HG02938 (cell line): Measurements from ENCODE around the gene DEPDC5.
A peak's percentile ranks its signal among the peaks of the same experiment; 100 is the strongest.

Experiments used
- ATAC-seq: cut with Tn5 transposase; IDR thresholded peaks from one replicate; pipeline ENCODE4 v1.9.1; 2021; ENCODE audit warnings: mild to moderate bottlenecking, moderate library complexity; ENCODE audit not compliant: unreplicated experiment

Gene DEPDC5

GRCh38 chr22:31944700-31945442 is 191.1 kb downstream of the DEPDC5 start:
- peak; percentile 17 for ATAC-seq

GRCh38 chr22:31945443-31945855 is 191.6 kb downstream of the DEPDC5 start:
- no peak for ATAC-seq

GRCh38 chr22:31945971-31946680 is 192.3 kb downstream of the DEPDC5 start:
- no peak for ATAC-seq

- no peak for ATAC-seq
Measured at GRCh38 chr22:31947296-31947695, 193.5 kb downstream of the DEPDC5 start.

- no peak for ATAC-seq
Measured at GRCh38 chr22:31948002-31948401, 194.2 kb downstream of the DEPDC5 start.

- ATAC-seq, result no peak
Measured at GRCh38 chr22:31950226-31950625, 196.4 kb downstream of the DEPDC5 start.

- no peak for ATAC-seq
Measured at GRCh38 chr22:31951194-31952093, 197.6 kb downstream of the DEPDC5 start.

GRCh38 chr22:31952094-31952401 is 198.2 kb downstream of the DEPDC5 start:
- ATAC-seq, result no peak

- ATAC-seq, result no peak
Measured at GRCh38 chr22:31952472-31952871, 198.7 kb downstream of the DEPDC5 start.

GRCh38 chr22:31953261-31953660 is 199.4 kb downstream of the DEPDC5 start:
- no peak for ATAC-seq

GRCh38 chr22:31954535-31955523 is 201.0 kb downstream of the DEPDC5 start:
- no peak for ATAC-seq

GRCh38 chr22:31956360-31956759 is 202.5 kb downstream of the DEPDC5 start:
- ATAC-seq, result no peak
